SK-N-SH (cell line): ENCODE results near the gene BCAS4. TPM values are rescaled to one million over a fixed set of nuclear protein-coding genes. Genes with fewer than 3 reads are reported as not detected.
A peak's percentile ranks its signal among the peaks of the same experiment; 100 is the strongest.

Experiments used
- CTCF ChIA-PET: fragments of 300-600, 350-600 bp; formaldehyde crosslinking; extraction: SDS; loops from one replicate; lab custom pipeline; 2021; lab: Yijun Ruan, JAX
- POLR2A ChIA-PET: fragments of 350-600 bp; sonication (Branson Sonifier 250); formaldehyde crosslinking; extraction: SDS; loops from one replicate; lab custom pipeline; 2020; ENCODE audit warnings: antibody characterized with exemption, inconsistent platforms; lab: Yijun Ruan, JAX
- DNase-seq: peaks from one replicate; pipeline ENCODE4 v3.0.0; 2012
- H2AFZ ChIP-seq: fragments of 200-600 bp; sonication (generic); 2 replicates; pipeline ENCODE4 v1.8.1; 2016; ENCODE audit warnings: antibody characterized with exemption, mild to moderate bottlenecking, low read depth
- H3F3A ChIP-seq: fragments of 200-600 bp; sonication (generic); replicated peaks from 2 replicates; pipeline ENCODE3; 2016; ENCODE audit warnings: antibody characterized with exemption, mild to moderate bottlenecking; ENCODE audit not compliant: insufficient read depth
- H3K27ac ChIP-seq, 2 experiments: fragments of 200-500 bp in 1 of 2; fragments of 200-600 bp in 1 of 2; sonication (Bioruptor generic) in 1 of 2; sonication (generic), shearing (Covaris generic) in 1 of 2; 2 replicates each; pipeline versions ENCODE4 v1.5.1 to v1.6.1; 2014 to 2016; ENCODE audit warnings: low read depth in 2 of 2, inconsistent platforms in 1 of 2, low read length in 1 of 2, mild to moderate bottlenecking in 1 of 2, mixed read lengths in 1 of 2
- H3K27me3 ChIP-seq: fragments of 200-600 bp; sonication (generic), shearing (Covaris generic); 2 replicates; pipeline ENCODE4 v1.6.1; 2016; ENCODE audit warnings: mixed run types; ENCODE audit not compliant: insufficient read depth
- H3K36me3 ChIP-seq, 2 experiments: fragments of 200-500 bp in 1 of 2; fragments of 200-600 bp in 1 of 2; sonication (Bioruptor generic) in 1 of 2; sonication (generic) in 1 of 2; replicated peaks in 1 of 2; 2 replicates each; pipeline versions ENCODE3 to v1.5.1; 2014 to 2016; ENCODE audit warnings: low read length in 1 of 2, mild to moderate bottlenecking in 1 of 2; ENCODE audit not compliant: insufficient read depth in 2 of 2, control insufficient read depth in 1 of 2
- H3K4me1 ChIP-seq, 2 experiments: fragments of 200-500 bp in 1 of 2; fragments of 200-600 bp in 1 of 2; sonication (Bioruptor generic) in 1 of 2; sonication (generic), shearing (Covaris generic) in 1 of 2; 2 replicates each; pipeline versions ENCODE4 v1.5.1 to v1.6.1; 2014 to 2016; ENCODE audit warnings: low read depth in 1 of 2, low read length in 1 of 2, mixed run types in 1 of 2; ENCODE audit not compliant: insufficient read depth in 2 of 2, control insufficient read depth in 1 of 2
- H3K4me2 ChIP-seq: fragments of 200-600 bp; sonication (generic), shearing (Covaris generic); 2 replicates; pipeline ENCODE4 v1.6.1; 2017; ENCODE audit warnings: mixed run types
- H3K4me3 ChIP-seq, 2 experiments: fragments of 200-500 bp in 1 of 2; fragments of 200-600 bp in 1 of 2; sonication (Bioruptor generic) in 1 of 2; sonication (generic), shearing (Covaris generic) in 1 of 2; 2 replicates each; pipeline versions ENCODE4 v1.5.1 to v1.8.1; 2014 to 2016; ENCODE audit warnings: low read depth in 2 of 2, inconsistent platforms in 1 of 2, low read length in 1 of 2, mild to moderate bottlenecking in 1 of 2, mixed read lengths in 1 of 2, moderate library complexity in 1 of 2
- H3K79me2 ChIP-seq: fragments of 200-600 bp; sonication (generic); 2 replicates; pipeline ENCODE4 v1.8.1; 2017; ENCODE audit warnings: mild to moderate bottlenecking; ENCODE audit not compliant: insufficient read depth
- H3K9ac ChIP-seq: fragments of 200-600 bp; sonication (generic); 2 replicates; pipeline ENCODE4 v1.6.1; 2017; ENCODE audit warnings: mixed run types
- H3K9me2 ChIP-seq: fragments of 200-600 bp; sonication (generic); 2 replicates; pipeline ENCODE4 v1.6.1; 2017; ENCODE audit warnings: mixed run types
- H3K9me3 ChIP-seq: fragments of 200-600 bp; sonication (generic); 2 replicates; pipeline ENCODE4 v1.6.1; 2017; ENCODE audit warnings: mixed run types, mild to moderate bottlenecking, moderate library complexity
- H4K20me1 ChIP-seq: fragments of 200-600 bp; sonication (generic); 2 replicates; pipeline ENCODE4 v1.6.1; 2017; ENCODE audit warnings: mild to moderate bottlenecking, mixed run types; ENCODE audit not compliant: insufficient read depth
- ELF1 ChIP-seq: IDR thresholded peaks from 2 replicates; pipeline ENCODE4 v1.4.0; 2012
- FOXM1 ChIP-seq: IDR thresholded peaks from 2 replicates; pipeline ENCODE4 v1.4.0; 2012; ENCODE audit warnings: low read depth, mild to moderate bottlenecking
- GATA2 ChIP-seq: sonication (generic); formaldehyde crosslinking; IDR thresholded peaks from 2 replicates; pipeline ENCODE4 v1.5.0; 2020; ENCODE audit warnings: mild to moderate bottlenecking, missing genetic modification reagents
- JUND ChIP-seq: IDR thresholded peaks from 2 replicates; pipeline ENCODE4 v1.4.0; 2012
- NFIC ChIP-seq: IDR thresholded peaks from 2 replicates; pipeline ENCODE4 v1.4.0; 2012; ENCODE audit warnings: borderline replicate concordance
- PBX3 ChIP-seq: IDR thresholded peaks from 2 replicates; pipeline ENCODE4; 2012
- RAD21 ChIP-seq: IDR thresholded peaks from 2 replicates; pipeline ENCODE4 v1.6.1; 2012; ENCODE audit warnings: mild to moderate bottlenecking, low read length
- RCOR1 ChIP-seq: fragments of 150-350 bp; IDR thresholded peaks from 2 replicates; pipeline ENCODE4 v1.6.1; 2017; ENCODE audit warnings: antibody characterized with exemption, low read length
- TAF1 ChIP-seq: IDR thresholded peaks from 2 replicates; pipeline ENCODE4 v1.6.1; 2012; ENCODE audit warnings: low read depth, mild to moderate bottlenecking, low read length, moderate library complexity, borderline replicate concordance
- TCF12 ChIP-seq: IDR thresholded peaks from 2 replicates; pipeline ENCODE4 v1.4.0; 2012
- TEAD4 ChIP-seq: IDR thresholded peaks from 2 replicates; pipeline ENCODE4 v1.4.0; 2012; ENCODE audit warnings: mild to moderate bottlenecking, borderline replicate concordance; ENCODE audit not compliant: insufficient read depth
- WGBS: methylation state at CpG from one replicate; pipeline ENCODE4 v1.1.6; 2017; ENCODE audit warnings: low lambda C conversion rate; 5-methylcytosine and 5-hydroxymethylcytosine counted together
- polyA plus RNA-seq, 3 experiments: library from polyadenylated mRNA; depleted of rRNA; stranded (reverse); fragments of >200 nt; gene quantifications; 2 replicates each; pipeline ENCODE4 v1.2.3, GENCODE V29; 2012
- TF ChIP-seq, protein P1 (sequence below): fragments of 150-350 bp; IDR thresholded peaks from 2 replicates; pipeline ENCODE4 v1.6.1; 2017; ENCODE audit warnings: antibody characterized with exemption, low read length, low read depth, borderline replicate concordance
- TF ChIP-seq, protein P2 (sequence below): IDR thresholded peaks from 2 replicates; pipeline ENCODE4 v1.6.1; 2012; ENCODE audit warnings: mild to moderate bottlenecking, low read depth, low read length, moderate library complexity
- TF ChIP-seq, protein P3 (sequence below): IDR thresholded peaks from 2 replicates; pipeline ENCODE4 v1.4.0; 2012; ENCODE audit warnings: low read depth, borderline replicate concordance
- TF ChIP-seq, protein P4 (sequence below): fragments of 150-350 bp; IDR thresholded peaks from 2 replicates; pipeline ENCODE4 v1.6.1; 2016; ENCODE audit warnings: mild to moderate bottlenecking, low read depth, low read length
- TF ChIP-seq, protein P5 (sequence below): IDR thresholded peaks from 2 replicates; pipeline ENCODE4 v1.4.0; 2012; ENCODE audit warnings: low read depth

The BCAS4 gene
- polyA plus RNA-seq, 1 of the 3 experiments (the other 2 are of a cell fraction): 43.8 TPM

DNA sequence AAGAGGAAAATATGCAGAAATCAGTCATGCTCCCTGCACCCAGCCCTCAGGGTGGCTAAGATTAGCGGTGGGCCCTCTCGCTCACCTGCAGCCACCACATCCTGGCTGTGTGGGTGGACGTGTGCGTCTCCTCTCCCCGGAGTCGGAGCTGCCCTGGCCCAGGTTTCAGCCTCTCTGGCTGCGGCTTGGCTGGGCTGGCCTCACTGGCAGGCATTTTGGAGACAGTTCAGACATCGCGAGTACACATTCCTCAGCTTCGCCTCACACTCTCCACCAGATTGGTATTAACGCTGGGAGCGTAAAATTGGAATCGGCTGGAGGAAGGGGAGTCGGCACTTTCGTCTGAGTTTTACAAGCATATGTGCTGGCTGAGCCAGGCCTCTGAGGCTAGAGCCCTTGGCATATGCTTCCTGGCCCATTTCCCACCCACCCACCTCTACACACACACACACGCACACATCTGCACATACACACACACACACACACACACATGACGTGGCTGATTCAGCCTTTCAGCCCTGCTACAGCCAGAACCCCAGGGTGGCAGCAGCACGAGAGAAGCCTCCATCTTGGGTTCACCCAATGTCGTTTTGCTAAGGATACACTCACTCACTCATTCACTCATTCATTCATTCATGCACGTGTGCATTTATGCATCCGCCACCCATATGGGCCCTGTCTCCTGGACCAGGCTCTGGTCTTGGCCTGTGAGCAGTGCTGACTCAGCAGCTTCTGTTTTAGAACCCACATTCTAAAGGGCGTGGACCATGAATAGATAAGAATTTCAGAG lies 42.9 kb downstream of the BCAS4 start:
- POLR2A ChIA-PET: no interaction called here
- TF ChIP-seq PBX3 (no peak), TCF12 (0 out of 2 replicates have a peak, but pooled peaks have one; percentile 9)
- TF ChIP-seq, protein P1, sequence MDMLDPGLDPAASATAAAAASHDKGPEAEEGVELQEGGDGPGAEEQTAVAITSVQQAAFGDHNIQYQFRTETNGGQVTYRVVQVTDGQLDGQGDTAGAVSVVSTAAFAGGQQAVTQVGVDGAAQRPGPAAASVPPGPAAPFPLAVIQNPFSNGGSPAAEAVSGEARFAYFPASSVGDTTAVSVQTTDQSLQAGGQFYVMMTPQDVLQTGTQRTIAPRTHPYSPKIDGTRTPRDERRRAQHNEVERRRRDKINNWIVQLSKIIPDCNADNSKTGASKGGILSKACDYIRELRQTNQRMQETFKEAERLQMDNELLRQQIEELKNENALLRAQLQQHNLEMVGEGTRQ: no peak
- H3K4me1 ChIP-seq: peaks cover 0 to 2% of the 10 kb centered on the region in 2 experiments; a peak in 1 of 4 replicates
- H3K27ac ChIP-seq: peak overlapping the region in 1 of 2 experiments; percentile 13; a peak in 1 of 4 replicates
- CTCF ChIA-PET: interaction anchor here (1.5 kb wide), 1 partner anchor 16 kb away, joined by 5 read pairs; no protein-coding TSS in a partner anchor
- H2AFZ ChIP-seq: no peak overlapping the region
- H3K79me2 ChIP-seq: no peaks in the 10 kb centered on the region
- WGBS: 82% methylated on average over 22 of the region's 22 CpGs
- H3K36me3 ChIP-seq: no peaks in the 10 kb centered on the region
- no peaks in the 10 kb centered on the region for H3K9me3 ChIP-seq
- H3K9me2 ChIP-seq: no peaks in the 10 kb centered on the region
- no peaks in the 10 kb centered on the region for H4K20me1 ChIP-seq
- DNase-seq: no peak
- no peaks in the 10 kb centered on the region for H3K27me3 ChIP-seq
- no peaks in the 10 kb centered on the region for H3F3A ChIP-seq
- no peak overlapping the region for H3K4me2 ChIP-seq
- H3K9ac ChIP-seq: no peak overlapping the region
- no peak overlapping the region for H3K4me3 ChIP-seq

- ChIA-PET POLR2A (no interaction called here), CTCF (interaction anchor here (1.5 kb wide), 1 partner anchor 16 kb away, joined by 5 read pairs; no protein-coding TSS in a partner anchor)
- 83% methylated on average over 8 of the region's 8 CpGs for WGBS
- Histone ChIP-seq H3K36me3 (no peaks in the 10 kb centered on the region), H3K27ac (no peak overlapping the region), H3K27me3 (no peaks in the 10 kb centered on the region), H3K4me1 (peaks cover 0 to 2% of the 10 kb centered on the region in 2 experiments; a peak in 1 of 4 replicates), H3F3A (no peaks in the 10 kb centered on the region), H2AFZ (no peak overlapping the region), H3K4me3 (no peak overlapping the region), H3K4me2 (no peak overlapping the region), H3K9me2 (no peaks in the 10 kb centered on the region), H3K9ac (no peak overlapping the region), H3K79me2 (no peaks in the 10 kb centered on the region), H3K9me3 (no peaks in the 10 kb centered on the region), H4K20me1 (no peaks in the 10 kb centered on the region)
- DNase-seq: no peak
- TF ChIP-seq, protein P2, sequence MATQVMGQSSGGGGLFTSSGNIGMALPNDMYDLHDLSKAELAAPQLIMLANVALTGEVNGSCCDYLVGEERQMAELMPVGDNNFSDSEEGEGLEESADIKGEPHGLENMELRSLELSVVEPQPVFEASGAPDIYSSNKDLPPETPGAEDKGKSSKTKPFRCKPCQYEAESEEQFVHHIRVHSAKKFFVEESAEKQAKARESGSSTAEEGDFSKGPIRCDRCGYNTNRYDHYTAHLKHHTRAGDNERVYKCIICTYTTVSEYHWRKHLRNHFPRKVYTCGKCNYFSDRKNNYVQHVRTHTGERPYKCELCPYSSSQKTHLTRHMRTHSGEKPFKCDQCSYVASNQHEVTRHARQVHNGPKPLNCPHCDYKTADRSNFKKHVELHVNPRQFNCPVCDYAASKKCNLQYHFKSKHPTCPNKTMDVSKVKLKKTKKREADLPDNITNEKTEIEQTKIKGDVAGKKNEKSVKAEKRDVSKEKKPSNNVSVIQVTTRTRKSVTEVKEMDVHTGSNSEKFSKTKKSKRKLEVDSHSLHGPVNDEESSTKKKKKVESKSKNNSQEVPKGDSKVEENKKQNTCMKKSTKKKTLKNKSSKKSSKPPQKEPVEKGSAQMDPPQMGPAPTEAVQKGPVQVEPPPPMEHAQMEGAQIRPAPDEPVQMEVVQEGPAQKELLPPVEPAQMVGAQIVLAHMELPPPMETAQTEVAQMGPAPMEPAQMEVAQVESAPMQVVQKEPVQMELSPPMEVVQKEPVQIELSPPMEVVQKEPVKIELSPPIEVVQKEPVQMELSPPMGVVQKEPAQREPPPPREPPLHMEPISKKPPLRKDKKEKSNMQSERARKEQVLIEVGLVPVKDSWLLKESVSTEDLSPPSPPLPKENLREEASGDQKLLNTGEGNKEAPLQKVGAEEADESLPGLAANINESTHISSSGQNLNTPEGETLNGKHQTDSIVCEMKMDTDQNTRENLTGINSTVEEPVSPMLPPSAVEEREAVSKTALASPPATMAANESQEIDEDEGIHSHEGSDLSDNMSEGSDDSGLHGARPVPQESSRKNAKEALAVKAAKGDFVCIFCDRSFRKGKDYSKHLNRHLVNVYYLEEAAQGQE: no peak
- TF ChIP-seq RCOR1: no peak
- TF ChIP-seq TAF1: no peak
- no peak for TF ChIP-seq GATA2 (CRISPR knock-in tag)
- no peak for TF ChIP-seq JUND
- TF ChIP-seq FOXM1: no peak
- TF ChIP-seq, protein P3, sequence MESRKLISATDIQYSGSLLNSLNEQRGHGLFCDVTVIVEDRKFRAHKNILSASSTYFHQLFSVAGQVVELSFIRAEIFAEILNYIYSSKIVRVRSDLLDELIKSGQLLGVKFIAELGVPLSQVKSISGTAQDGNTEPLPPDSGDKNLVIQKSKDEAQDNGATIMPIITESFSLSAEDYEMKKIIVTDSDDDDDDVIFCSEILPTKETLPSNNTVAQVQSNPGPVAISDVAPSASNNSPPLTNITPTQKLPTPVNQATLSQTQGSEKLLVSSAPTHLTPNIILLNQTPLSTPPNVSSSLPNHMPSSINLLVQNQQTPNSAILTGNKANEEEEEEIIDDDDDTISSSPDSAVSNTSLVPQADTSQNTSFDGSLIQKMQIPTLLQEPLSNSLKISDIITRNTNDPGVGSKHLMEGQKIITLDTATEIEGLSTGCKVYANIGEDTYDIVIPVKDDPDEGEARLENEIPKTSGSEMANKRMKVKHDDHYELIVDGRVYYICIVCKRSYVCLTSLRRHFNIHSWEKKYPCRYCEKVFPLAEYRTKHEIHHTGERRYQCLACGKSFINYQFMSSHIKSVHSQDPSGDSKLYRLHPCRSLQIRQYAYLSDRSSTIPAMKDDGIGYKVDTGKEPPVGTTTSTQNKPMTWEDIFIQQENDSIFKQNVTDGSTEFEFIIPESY: no peak
- no peak for TF ChIP-seq NFIC
- TF ChIP-seq, protein P4, sequence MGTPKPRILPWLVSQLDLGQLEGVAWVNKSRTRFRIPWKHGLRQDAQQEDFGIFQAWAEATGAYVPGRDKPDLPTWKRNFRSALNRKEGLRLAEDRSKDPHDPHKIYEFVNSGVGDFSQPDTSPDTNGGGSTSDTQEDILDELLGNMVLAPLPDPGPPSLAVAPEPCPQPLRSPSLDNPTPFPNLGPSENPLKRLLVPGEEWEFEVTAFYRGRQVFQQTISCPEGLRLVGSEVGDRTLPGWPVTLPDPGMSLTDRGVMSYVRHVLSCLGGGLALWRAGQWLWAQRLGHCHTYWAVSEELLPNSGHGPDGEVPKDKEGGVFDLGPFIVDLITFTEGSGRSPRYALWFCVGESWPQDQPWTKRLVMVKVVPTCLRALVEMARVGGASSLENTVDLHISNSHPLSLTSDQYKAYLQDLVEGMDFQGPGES: no peak
- TF ChIP-seq RAD21: no peak
- TF ChIP-seq ELF1: no peak
- TF ChIP-seq, protein P1: no peak
- TF ChIP-seq, protein P5, sequence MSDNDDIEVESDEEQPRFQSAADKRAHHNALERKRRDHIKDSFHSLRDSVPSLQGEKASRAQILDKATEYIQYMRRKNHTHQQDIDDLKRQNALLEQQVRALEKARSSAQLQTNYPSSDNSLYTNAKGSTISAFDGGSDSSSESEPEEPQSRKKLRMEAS: no peak
- TF ChIP-seq TEAD4: no peak
Measured at GRCh38 chr20:50838322-50838625, 43.4 kb downstream of the BCAS4 start.
